HepG2 (cell line): ENCODE measurements around the gene CDC42BPG. TPM values are rescaled to one million over a fixed set of nuclear protein-coding genes. Genes with fewer than 3 reads are reported as not detected.

Source experiments
- ARHGAP35 ChIP-seq: sonication (generic); formaldehyde crosslinking; IDR thresholded peaks from 2 replicates; pipeline ENCODE4 v1.9.0; 2022; ENCODE audit warnings: mild to moderate bottlenecking, inconsistent platforms, moderate library complexity, missing genetic modification reagents, borderline replicate concordance
- CBX2 ChIP-seq, 2 experiments: fragments of 200-600 bp in 1 of 2; sonication (generic); formaldehyde crosslinking in 1 of 2; IDR thresholded peaks; 2 replicates each; pipeline versions ENCODE4 v1.7.0 to v1.8.1; 2018 to 2022; ENCODE audit warnings: low read depth in 2 of 2, low read length in 1 of 2, mild to moderate bottlenecking in 1 of 2, missing genetic modification reagents in 1 of 2
- FOSL2 ChIP-seq: sonication (generic); formaldehyde crosslinking; IDR thresholded peaks from 2 replicates; pipeline ENCODE4 v1.4.0; 2020; ENCODE audit warnings: missing genetic modification reagents
- GABPA ChIP-seq, 2 experiments: IDR thresholded peaks; 2 replicates each; pipeline ENCODE4 v1.6.1; 2011 to 2016; ENCODE audit warnings: low read depth in 2 of 2, low read length in 1 of 2, missing biosample characterization in 1 of 2, missing genetic modification characterization in 1 of 2
- GATAD1 ChIP-seq: IDR thresholded peaks from 2 replicates; pipeline ENCODE4 v1.6.1; 2016; ENCODE audit warnings: missing genetic modification reagents, missing compliant biosample characterization
- GFI1 ChIP-seq: sonication (generic); formaldehyde crosslinking; IDR thresholded peaks from 2 replicates; pipeline ENCODE4 v1.5.0; 2020; ENCODE audit warnings: missing genetic modification reagents, mild to moderate bottlenecking, borderline replicate concordance
- HMGXB4 ChIP-seq, 2 experiments: sonication (generic) in 1 of 2; formaldehyde crosslinking in 1 of 2; IDR thresholded peaks; 2 replicates each; pipeline versions ENCODE4 v1.4.0 to v1.6.1; 2018 to 2020; ENCODE audit warnings: missing genetic modification reagents in 2 of 2, borderline replicate concordance in 1 of 2, low read depth in 1 of 2, mild to moderate bottlenecking in 1 of 2, missing biosample characterization in 1 of 2
- KDM5B ChIP-seq: sonication (generic); formaldehyde crosslinking; IDR thresholded peaks from 2 replicates; pipeline ENCODE4 v1.4.0; 2020; ENCODE audit warnings: missing genetic modification reagents, mild to moderate bottlenecking, borderline replicate concordance
- LCORL ChIP-seq, 2 experiments: fragments of 450-650 bp in 1 of 2; sonication (generic) in 1 of 2; formaldehyde crosslinking in 1 of 2; IDR thresholded peaks; 2 replicates each; pipeline versions ENCODE4 v1.5.0 to v1.6.1; 2017 to 2020; ENCODE audit warnings: antibody characterized with exemption in 1 of 2, missing genetic modification reagents in 1 of 2
- MAFF ChIP-seq: IDR thresholded peaks from 2 replicates; pipeline ENCODE4 v1.6.1; 2011; ENCODE audit warnings: low read depth, low read length, improper control_type of control experiment
- MATR3 ChIP-seq: sonication (generic); formaldehyde crosslinking; IDR thresholded peaks from 2 replicates; pipeline ENCODE4 v1.4.0; 2020; ENCODE audit warnings: missing genetic modification reagents
- POLR2A ChIP-seq, 2 experiments: IDR thresholded peaks; 2 replicates each; pipeline ENCODE4 v1.6.1; 2011; ENCODE audit warnings: low read depth in 2 of 2, low read length in 2 of 2, mild to moderate bottlenecking in 1 of 2, moderate library complexity in 1 of 2; ENCODE audit not compliant: insufficient read depth in 1 of 2
- POLR2AphosphoS5 ChIP-seq: IDR thresholded peaks from 2 replicates; pipeline ENCODE4 v1.6.1; 2012; ENCODE audit warnings: low read depth, low read length
- POLR2G ChIP-seq: fragments of 200-400 bp; formaldehyde crosslinking; IDR thresholded peaks from 2 replicates; pipeline ENCODE4 v1.6.1; 2018; ENCODE audit warnings: mild to moderate bottlenecking, low read depth, low read length, moderate library complexity
- STAG1 ChIP-seq: sonication (generic); formaldehyde crosslinking; IDR thresholded peaks from 2 replicates; pipeline ENCODE4 v1.4.0; 2020; ENCODE audit warnings: missing genetic modification reagents
- TOPORS ChIP-seq: sonication (generic); formaldehyde crosslinking; IDR thresholded peaks from 2 replicates; pipeline ENCODE4 v1.8.0; 2023; ENCODE audit warnings: mild to moderate bottlenecking, missing genetic modification reagents
- ZNF138 ChIP-seq: sonication (generic); formaldehyde crosslinking; IDR thresholded peaks from 2 replicates; pipeline ENCODE4 v1.5.0; 2020; ENCODE audit warnings: mild to moderate bottlenecking, low read depth, missing genetic modification reagents
- ZNF205 ChIP-seq: IDR thresholded peaks from 2 replicates; pipeline ENCODE4 v1.6.1; 2018; ENCODE audit warnings: missing biosample characterization, missing genetic modification reagents
- ZNF253 ChIP-seq: sonication (generic); formaldehyde crosslinking; IDR thresholded peaks from 2 replicates; pipeline ENCODE4 v1.8.0; 2022; ENCODE audit warnings: mild to moderate bottlenecking, missing genetic modification reagents, borderline replicate concordance
- ZNF354B ChIP-seq: sonication (generic); formaldehyde crosslinking; IDR thresholded peaks from 2 replicates; pipeline ENCODE4 v1.8.0; 2022; ENCODE audit warnings: mild to moderate bottlenecking, missing genetic modification reagents
- ZNF382 ChIP-seq: sonication (generic); formaldehyde crosslinking; IDR thresholded peaks from 2 replicates; pipeline ENCODE4 v1.5.0; 2020; ENCODE audit warnings: missing genetic modification reagents, mild to moderate bottlenecking, borderline replicate concordance
- ZNF414 ChIP-seq: sonication (generic); formaldehyde crosslinking; IDR thresholded peaks from 2 replicates; pipeline ENCODE4 v1.5.0; 2020; ENCODE audit warnings: missing genetic modification reagents
- ZNF629 ChIP-seq: sonication (generic); formaldehyde crosslinking; conservative IDR thresholded peaks from 2 replicates; pipeline ENCODE4 v1.5.0; 2020; ENCODE audit warnings: missing genetic modification reagents
- ZNF747 ChIP-seq: sonication (generic); formaldehyde crosslinking; IDR thresholded peaks from 2 replicates; pipeline ENCODE4 v1.8.1; 2023; ENCODE audit warnings: missing genetic modification reagents, mild to moderate bottlenecking, borderline replicate concordance
- ZNF850 ChIP-seq: sonication (generic); formaldehyde crosslinking; conservative IDR thresholded peaks from 2 replicates; pipeline ENCODE4 v1.9.0; 2021; ENCODE audit warnings: mild to moderate bottlenecking, missing genetic modification reagents
- polyA plus RNA-seq, 8 experiments: library from polyadenylated mRNA; depleted of rRNA in 3 of 8; stranded (reverse) in 7 of 8; unstranded in 1 of 8; fragments of >200 nt; fragmentation: Illumina TruSeq in 4 of 8; extraction: Trizol in 4 of 8; gene quantifications; 2 replicates each; pipeline versions ENCODE4 v1.2.1 to v1.2.3, GENCODE V29; 2011 to 2016; ENCODE audit warnings: low read depth in 4 of 8, missing spikeins in 1 of 8, mixed read lengths in 1 of 8; ENCODE audit not compliant: insufficient read depth in 1 of 8
- total RNA-seq, 5 experiments: library from RNA; depleted of rRNA; stranded (reverse); fragments of >200 nt; fragmentation: Illumina TruSeq; extraction: Trizol; gene quantifications; 2 replicates each; pipeline ENCODE4 v1.2.3, GENCODE V29; 2016; ENCODE audit warnings: low read depth in 1 of 5
- TF ChIP-seq, protein P1 (sequence below): sonication (generic); formaldehyde crosslinking; IDR thresholded peaks from 2 replicates; pipeline ENCODE4 v1.8.0; 2022; ENCODE audit warnings: missing genetic modification reagents, low read depth, mild to moderate bottlenecking, borderline replicate concordance

CDC42BPG gene
- total and polyA plus RNA-seq, 2 of the 13 experiments (the other 11 are each of a cell fraction or from before 2014, with no cell fraction given): 0.55 to 1.4 TPM

- TF ChIP-seq GABPA (IDR thresholded peaks at IDR 0.05; ENCODE audit: low read depth, low read length) (no peak), GABPA (CRISPR knock-in tag; IDR thresholded peaks at IDR 0.05; ENCODE audit: low read depth) (no peak), POLR2A (IDR thresholded peaks at IDR 0.05; ENCODE audit: insufficient read depth in 1 of 2, low read depth in 2 of 2, low read length in 2 of 2) (no peak), ZNF354B (CRISPR knock-in tag) (no peak), ZNF138 (CRISPR knock-in tag) (peak; percentile 23; the same call in 1 of the 2 replicates), CBX2 (IDR thresholded peaks at IDR 0.05; ENCODE audit: low read depth, low read length) (no peak), CBX2 (CRISPR knock-in tag; IDR thresholded peaks at IDR 0.05; ENCODE audit: low read depth) (no peak), ZNF382 (CRISPR knock-in tag) (no peak), MATR3 (CRISPR knock-in tag) (no peak), MAFF (no peak), LCORL (IDR thresholded peaks at IDR 0.05) (no peak), LCORL (CRISPR knock-in tag; IDR thresholded peaks at IDR 0.05) (no peak), ARHGAP35 (CRISPR knock-in tag) (no peak), ZNF629 (CRISPR knock-in tag) (no peak), GATAD1 (CRISPR knock-in tag) (no peak; the same call in 1 of the 2 replicates), HMGXB4 (CRISPR knock-in tag; IDR thresholded peaks at IDR 0.05; ENCODE audit: borderline replicate concordance in 1 of 2, low read depth in 1 of 2) (0 out of 4 replicates have a peak, but pooled peaks of 1 of the 2 experiments have one; percentile 2), KDM5B (CRISPR knock-in tag) (no peak), ZNF205 (CRISPR knock-in tag) (no peak), POLR2G (no peak; the same call in 1 of the 2 replicates), STAG1 (CRISPR knock-in tag) (no peak), ZNF747 (CRISPR knock-in tag) (no peak), GFI1 (CRISPR knock-in tag) (no peak), ZNF414 (CRISPR knock-in tag) (0 out of 2 replicates have a peak, but pooled peaks have one; percentile 10), FOSL2 (no peak), TOPORS (CRISPR knock-in tag) (no peak; the same call in 1 of the 2 replicates), ZNF253 (CRISPR knock-in tag) (no peak), ZNF850 (CRISPR knock-in tag) (no peak), POLR2AphosphoS5 (peak; percentile 7; the same call in 1 of the 2 replicates)
- TF ChIP-seq, protein P1, sequence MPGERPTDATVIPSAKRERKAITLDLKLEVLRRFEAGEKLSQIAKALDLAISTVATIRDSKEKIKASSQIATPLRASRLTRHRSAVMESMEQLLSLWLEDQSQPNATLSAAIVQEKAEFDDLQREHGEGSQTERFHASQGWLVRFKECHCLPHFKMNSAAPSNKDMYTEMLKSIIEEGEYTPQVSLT (CRISPR knock-in tag): no peak
These were observed 43.9 kb upstream of the CDC42BPG start (continued) for GRCh38 chr11:64888406-64888728.
